ENCODE measurements around the gene OSBPL5. TPM values are rescaled to one million over a fixed set of nuclear protein-coding genes. Genes with fewer than 3 reads are reported as not detected.

Gene OSBPL5
- total and polyA plus RNA-seq, 10 donors, result 5.1 to 91.2 (median 51.0) TPM

DNA sequence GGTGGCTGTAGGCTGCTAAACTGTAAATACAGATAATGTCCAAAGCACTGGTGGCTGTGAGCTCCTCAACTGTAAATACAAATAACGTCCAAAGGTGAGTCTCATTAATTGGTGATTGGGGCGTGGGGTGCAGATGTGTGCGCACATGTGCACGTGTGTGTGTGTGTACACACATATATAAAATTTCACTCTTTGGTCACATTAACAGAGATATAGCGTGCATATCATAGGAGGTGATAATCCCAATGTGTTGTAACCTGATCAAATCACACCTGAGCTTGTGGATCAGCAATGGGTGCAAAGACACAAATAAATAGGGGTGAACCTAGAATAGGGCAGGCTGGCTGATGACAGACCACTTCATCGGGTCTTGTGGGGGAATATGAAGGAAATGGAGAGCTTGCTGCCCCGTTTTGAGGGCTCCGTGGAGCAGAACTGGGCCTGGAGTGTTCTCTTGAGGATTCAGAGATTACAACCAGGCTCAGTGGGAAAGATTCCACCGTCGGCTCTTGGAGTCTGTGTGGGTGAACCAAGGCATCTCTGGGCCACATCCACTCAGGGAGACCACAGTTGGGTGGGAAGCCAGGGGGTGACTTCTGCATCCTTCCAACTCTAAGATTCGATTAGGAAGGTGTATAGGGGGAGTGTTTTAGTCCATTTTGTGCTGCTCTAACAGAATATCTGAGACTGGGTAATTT, 24.9 kb upstream of the OSBPL5 start:
- Histone ChIP-seq H3K4me1 (peaks cover 0 to 20% (median 5%) of the 10 kb centered on the region in 6 donors), H3K36me3 (no peaks in the 10 kb centered on the region), H3K27ac (no peak overlapping the region), H3K9me3 (no peaks in the 10 kb centered on the region), H3K27me3 (replicated peaks in 1 of 7) (no peaks in the 10 kb centered on the region), H3K4me3 (no peak overlapping the region)
- TF ChIP-seq POLR2AphosphoS5 (IDR thresholded peaks at IDR 0.05) (no peak), POLR2A (IDR thresholded peaks at IDR 0.05) (no peak)
- TF ChIP-seq, protein P1, sequence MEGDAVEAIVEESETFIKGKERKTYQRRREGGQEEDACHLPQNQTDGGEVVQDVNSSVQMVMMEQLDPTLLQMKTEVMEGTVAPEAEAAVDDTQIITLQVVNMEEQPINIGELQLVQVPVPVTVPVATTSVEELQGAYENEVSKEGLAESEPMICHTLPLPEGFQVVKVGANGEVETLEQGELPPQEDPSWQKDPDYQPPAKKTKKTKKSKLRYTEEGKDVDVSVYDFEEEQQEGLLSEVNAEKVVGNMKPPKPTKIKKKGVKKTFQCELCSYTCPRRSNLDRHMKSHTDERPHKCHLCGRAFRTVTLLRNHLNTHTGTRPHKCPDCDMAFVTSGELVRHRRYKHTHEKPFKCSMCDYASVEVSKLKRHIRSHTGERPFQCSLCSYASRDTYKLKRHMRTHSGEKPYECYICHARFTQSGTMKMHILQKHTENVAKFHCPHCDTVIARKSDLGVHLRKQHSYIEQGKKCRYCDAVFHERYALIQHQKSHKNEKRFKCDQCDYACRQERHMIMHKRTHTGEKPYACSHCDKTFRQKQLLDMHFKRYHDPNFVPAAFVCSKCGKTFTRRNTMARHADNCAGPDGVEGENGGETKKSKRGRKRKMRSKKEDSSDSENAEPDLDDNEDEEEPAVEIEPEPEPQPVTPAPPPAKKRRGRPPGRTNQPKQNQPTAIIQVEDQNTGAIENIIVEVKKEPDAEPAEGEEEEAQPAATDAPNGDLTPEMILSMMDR (IDR thresholded peaks at IDR 0.05 in 8 of 11, conservative IDR thresholded peaks at IDR 0.05 in 3 of 11), result no peak
- peak; percentile 43 for DNase-seq
- intact Hi-C loops (cut with DNase I; ENCODE audit: low total_unique reads), result no loop called here
- WGBS, 5 donors, result 82 to 90% (median 87%) methylated on average over 11 of the region's 11 CpGs

DNA sequence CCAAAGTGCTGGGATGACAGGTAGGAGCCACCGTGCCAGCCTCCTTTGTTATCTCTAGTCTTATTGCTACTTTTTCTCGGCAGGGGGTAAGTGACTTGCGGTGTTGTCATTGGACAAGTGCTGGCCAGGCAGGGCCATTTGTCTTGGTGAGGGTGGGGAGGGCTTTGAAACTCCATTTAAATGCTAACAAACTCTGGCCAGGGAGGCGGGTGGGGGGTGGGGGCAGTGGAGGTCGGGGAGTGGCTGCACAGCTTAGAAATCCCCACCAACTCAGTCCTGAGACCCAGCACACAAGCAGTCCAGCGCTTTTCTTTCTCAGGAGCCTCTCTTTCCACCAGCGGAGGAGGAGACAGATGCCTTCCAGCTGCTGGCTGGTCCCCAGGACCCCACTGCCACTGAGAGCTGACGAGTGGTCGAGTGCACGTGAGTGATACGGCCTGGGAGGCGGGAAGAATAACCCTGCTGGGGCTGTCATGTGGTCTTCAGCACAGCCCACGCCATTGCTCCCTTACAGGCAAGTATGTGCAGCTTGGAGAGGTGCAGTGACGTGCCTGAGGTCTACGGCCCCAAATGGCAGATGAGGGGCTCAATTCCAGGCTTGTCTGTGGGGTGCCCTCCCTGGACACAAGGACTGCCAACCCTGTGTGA, 24.2 kb upstream of the OSBPL5 start:
- H3K9me3 ChIP-seq, result no peaks in the 10 kb centered on the region
- DNase-seq, result no peak
- WGBS, 5 donors, result 71 to 83% (median 81%) methylated on average over 14 to 15 of the region's 15 CpGs
- TF ChIP-seq, protein P1 (IDR thresholded peaks at IDR 0.05 in 8 of 11, conservative IDR thresholded peaks at IDR 0.05 in 3 of 11), result no peak
- TF ChIP-seq POLR2A (IDR thresholded peaks at IDR 0.05), result no peak
- TF ChIP-seq POLR2AphosphoS5 (IDR thresholded peaks at IDR 0.05), result no peak
- H3K27ac ChIP-seq, result no peak overlapping the region
- no peak overlapping the region for H3K4me3 ChIP-seq
- no peaks in the 10 kb centered on the region for H3K27me3 ChIP-seq (replicated peaks in 1 of 7)
- H3K36me3 ChIP-seq, result no peaks in the 10 kb centered on the region
- intact Hi-C loops (cut with DNase I; ENCODE audit: low total_unique reads), result no loop called here
- peaks cover 0 to 14% (median 3%) of the 10 kb centered on the region in 6 donors for H3K4me1 ChIP-seq

- no peaks in the 10 kb centered on the region for H3K9me3 ChIP-seq
- no peaks in the 10 kb centered on the region for H3K36me3 ChIP-seq
- TF ChIP-seq POLR2A (IDR thresholded peaks at IDR 0.05) (no peak), POLR2AphosphoS5 (IDR thresholded peaks at IDR 0.05) (no peak)
- TF ChIP-seq, protein P1 (IDR thresholded peaks at IDR 0.05 in 8 of 11, conservative IDR thresholded peaks at IDR 0.05 in 3 of 11), result no peak
- intact Hi-C loops (cut with DNase I; ENCODE audit: low total_unique reads), result no loop called here
- H3K27ac ChIP-seq, result no peak overlapping the region
- H3K4me3 ChIP-seq, result no peak overlapping the region
- DNase-seq, result no peak
- peaks cover 0 to 14% (median 2%) of the 10 kb centered on the region in 6 donors for H3K4me1 ChIP-seq
- H3K27me3 ChIP-seq (replicated peaks in 1 of 7), result no peaks in the 10 kb centered on the region
- WGBS, 5 donors, result 86 to 91% (median 89%) methylated on average over 16 to 17 of the region's 17 CpGs
Observed at GRCh38 chr11:3188496-3189195, 23.5 kb upstream of the OSBPL5 start.
